Stimulated activated naive CD8-positive, alpha-beta T cell treated with anti-CD3 and anti-CD28 coated beads, Interleukin-15, Interleukin-2, amounts not matched to agents 100 U/mL and 50 U/mL, for 24 hours (primary cell): Measurements from ENCODE around the gene TACC3.
"Not testable (repeated sequence)": the region's sequence is repeated elsewhere in the genome, so short reads cannot be mapped to it uniquely, and the experiment has no call there.

ENCODE experiments used
- ATAC-seq: fragments of 150-1000 bp; cut with Tn5 transposase; one replicate; pipeline ENCODE4 v1.10.0; 2021
- DNase-seq: peaks from one replicate; pipeline ENCODE4 v3.0.0; 2021

Gene TACC3

GRCh38 chr4:1721003-1721665 is at the start of gene TACC3, which contains the start of gene TMEM129:
Gene TACC3, plus strand, starts transcription at chr4:1721521. Its CDS starts 1,901 bp downstream, at chr4:1723422.
Gene TMEM129, minus strand, starts transcription at chr4:1721323. Its CDS starts 486 bp downstream, at chr4:1720837.
- DNase-seq (peak; percentile 92), ATAC-seq (peak; percentile 85)

GRCh38 chr4:1673671-1674070 is 47.6 kb upstream of the TACC3 start:
- DNase-seq (no peak), ATAC-seq (no peak)

GRCh38 chr4:1674682-1675081 is 46.6 kb upstream of the TACC3 start:
- no peak for DNase-seq

GRCh38 chr4:1675136-1675801 is 46.1 kb upstream of the TACC3 start:
- ATAC-seq = no peak

More at GRCh38 chr4:1674682-1675081, 46.6 kb upstream of the TACC3 start:
- no peak for ATAC-seq

GRCh38 chr4:1675802-1676137 is 45.6 kb upstream of the TACC3 start:
- ATAC-seq = no peak
- no peak for DNase-seq

More at GRCh38 chr4:1675136-1675801, 46.1 kb upstream of the TACC3 start:
- no peak for DNase-seq

GRCh38 chr4:1676605-1677525 is 44.5 kb upstream of the TACC3 start:
- ATAC-seq (no peak), DNase-seq (no peak)

- DNase-seq = no peak
These were observed 43.1 kb upstream of the TACC3 start for GRCh38 chr4:1678244-1678643.

GRCh38 chr4:1682860-1683259 is 38.5 kb upstream of the TACC3 start:
- ATAC-seq = no peak
- DNase-seq = no peak

More at GRCh38 chr4:1678244-1678643, 43.1 kb upstream of the TACC3 start:
- no peak for ATAC-seq

- DNase-seq (no peak), ATAC-seq (no peak)
These were observed 38.0 kb upstream of the TACC3 start for GRCh38 chr4:1683261-1683735.

GRCh38 chr4:1683736-1684505 is 37.4 kb upstream of the TACC3 start, which contains the start of gene FAM53A:
Gene FAM53A, minus strand, starts transcription at chr4:1684313. Its CDS starts 15,572 bp downstream, at chr4:1668741.
- DNase-seq (peak; percentile 39), ATAC-seq (peak; percentile 95)

GRCh38 chr4:1684506-1685234 is 36.7 kb upstream of the TACC3 start:
- peak; percentile 21 for ATAC-seq

GRCh38 chr4:1685235-1686150 is 35.8 kb upstream of the TACC3 start:
- ATAC-seq (no peak), DNase-seq (no peak)

More at GRCh38 chr4:1684506-1685234, 36.7 kb upstream of the TACC3 start:
- DNase-seq = peak; percentile 99

GRCh38 chr4:1686440-1687036 is 34.8 kb upstream of the TACC3 start:
- ATAC-seq (no peak), DNase-seq (no peak)

GRCh38 chr4:1690698-1691097 is 30.6 kb upstream of the TACC3 start:
- no peak for ATAC-seq
- no peak for DNase-seq

GRCh38 chr4:1691737-1692373 is 29.5 kb upstream of the TACC3 start:
- ATAC-seq (no peak), DNase-seq (no peak)

GRCh38 chr4:1693131-1693896 is 28.0 kb upstream of the TACC3 start:
- peak; percentile 79 for DNase-seq
- peak; percentile 81 for ATAC-seq

- ATAC-seq = no peak
- DNase-seq = no peak
These were observed 25.4 kb upstream of the TACC3 start for GRCh38 chr4:1695913-1696312.

GRCh38 chr4:1701671-1702070 is 19.6 kb upstream of the TACC3 start:
- DNase-seq, ATAC-seq: not testable (repeated sequence)
